ENCODE data around the gene USP7. TPM values are rescaled to one million over a fixed set of nuclear protein-coding genes. Genes with fewer than 3 reads are reported as not detected.

USP7 gene
- total and polyA plus RNA-seq, 10 of the 15 experiments (the other 5 are each of a cell fraction or from before 2014, with no cell fraction given): 16.2 to 133 (median 60.5) TPM

- TF ChIP-seq WRNIP1 (IDR thresholded peaks at IDR 0.05; ENCODE audit: borderline replicate concordance, low read depth, low read length): no peak
- no peak for TF ChIP-seq MTA3 (IDR thresholded peaks at IDR 0.05; ENCODE audit: borderline replicate concordance, low read length)
- no peak for TF ChIP-seq TARDBP (IDR thresholded peaks at IDR 0.05; ENCODE audit: borderline replicate concordance)
These were observed 38.3 kb downstream of the USP7 start (continued) for GRCh38 chr16:8925455-8925854.

- H3K4me2 ChIP-seq (ENCODE audit: control insufficient read depth, insufficient read depth): 0 out of 2 replicates have a peak overlapping the region, but pooled peaks have one; percentile 17
- H3K9ac ChIP-seq (ENCODE audit: control insufficient read depth, insufficient read depth, low read length): no peak overlapping the region
- ATAC-seq (peak; percentile 58), DNase-seq (ENCODE audit: low read depth, low spot score) (no peak), FAIRE-seq (no peak)
- H3K27ac ChIP-seq (ENCODE audit: control insufficient read depth, insufficient read depth): peak overlapping the region; percentile 20; the same call in 1 of the 2 replicates
- H3K4me1 ChIP-seq (ENCODE audit: control insufficient read depth, insufficient read depth, low read length): peaks cover 41% of the 10 kb centered on the region
- 64% methylated on average over 4 of the region's 4 CpGs for WGBS (ENCODE audit: insufficient coverage, insufficient replicate concordance, low lambda C conversion rate, missing lambda C conversion rate)
- H3K9me3 ChIP-seq (replicated peaks; ENCODE audit: control insufficient read depth, insufficient read depth, low read length): no peaks in the 10 kb centered on the region; the same call in 2 of the 3 replicates
- ChIA-PET SMC1A (ENCODE audit: uncharacterized antibody, unreplicated experiment) (interaction anchor here (1.2 to 1.3 kb wide), 2 partner anchors 12 to 25 kb away, joined by 4 read pairs; no protein-coding TSS in a partner anchor), RAD21 (ENCODE audit: unreplicated experiment) (no interaction called here), POLR2A (no interaction called here), CTCF (interaction anchor here (0.7 to 1.8 kb wide), 3 partner anchors 10 to 85 kb away, joined by 4 to 5 read pairs (median 4); no protein-coding TSS in a partner anchor)
- no peaks in the 10 kb centered on the region for H3K27me3 ChIP-seq (replicated peaks in 1 of 2; ENCODE audit: control insufficient read depth in 2 of 2, insufficient read depth in 2 of 2, low read length in 1 of 2)
- H3K79me2 ChIP-seq (ENCODE audit: control insufficient read depth, insufficient read depth, low read length): peaks cover 58% of the 10 kb centered on the region
- no peak overlapping the region for H3K4me3 ChIP-seq
- BruUV-seq (replicated peaks): no TSS peak
- H4K20me1 ChIP-seq (ENCODE audit: control insufficient read depth, insufficient read depth): peaks cover 18% of the 10 kb centered on the region
- H2AFZ ChIP-seq (ENCODE audit: control insufficient read depth, low read depth, low read length): no peak overlapping the region
- in situ Hi-C loops (cut with MboI) (no loop called here), intact Hi-C loops (cut with micrococcal nuclease; ENCODE audit: unreplicated experiment) (no loop called here)
- peaks cover 34 to 50% of the 10 kb centered on the region in 2 experiments for H3K36me3 ChIP-seq (ENCODE audit: control insufficient read depth in 2 of 2, insufficient read depth in 2 of 2, low read length in 1 of 2)
- TF ChIP-seq WRNIP1 (IDR thresholded peaks at IDR 0.05; ENCODE audit: borderline replicate concordance, low read depth, low read length) (no peak), SMAD1 (IDR thresholded peaks at IDR 0.05; ENCODE audit: low read depth, partially characterized antibody) (no peak), SRF (IDR thresholded peaks at IDR 0.05; ENCODE audit: low read depth in 2 of 2, low read length in 2 of 2) (no peak), RAD21 (IDR thresholded peaks at IDR 0.05; ENCODE audit: insufficient read depth, low read depth, low read length) (no peak), TAF1 (IDR thresholded peaks at IDR 0.05; ENCODE audit: borderline replicate concordance, low read depth, low read length) (no peak), SMARCA5 (IDR thresholded peaks at IDR 0.05) (no peak), STAT3 (IDR thresholded peaks at IDR 0.05; ENCODE audit: low read depth, low read length) (no peak), RB1 (IDR thresholded peaks at IDR 0.05; ENCODE audit: borderline replicate concordance) (no peak), SIN3A (IDR thresholded peaks at IDR 0.05; ENCODE audit: low read depth, low read length) (no peak), E4F1 (IDR thresholded peaks at IDR 0.05; ENCODE audit: borderline replicate concordance, partially characterized antibody) (no peak), PRDM15 (CRISPR knock-in tag; IDR thresholded peaks at IDR 0.05) (no peak), SKIL (IDR thresholded peaks at IDR 0.05; ENCODE audit: low read depth, poor library complexity, severe bottlenecking) (no peak)
These were observed 39.5 kb downstream of the USP7 start for GRCh38 chr16:8924214-8924613.

Measured in GM12878 (cell line).